ENCODE measurements around the gene SCARB1. TPM values are rescaled to one million over a fixed set of nuclear protein-coding genes. Genes with fewer than 3 reads are reported as not detected.

The SCARB1 gene
- total and polyA plus RNA-seq, 2 donors (not counting 3 experiments of a cell fraction or from before 2014, with no cell fraction given) = 125 to 141 TPM

DNA sequence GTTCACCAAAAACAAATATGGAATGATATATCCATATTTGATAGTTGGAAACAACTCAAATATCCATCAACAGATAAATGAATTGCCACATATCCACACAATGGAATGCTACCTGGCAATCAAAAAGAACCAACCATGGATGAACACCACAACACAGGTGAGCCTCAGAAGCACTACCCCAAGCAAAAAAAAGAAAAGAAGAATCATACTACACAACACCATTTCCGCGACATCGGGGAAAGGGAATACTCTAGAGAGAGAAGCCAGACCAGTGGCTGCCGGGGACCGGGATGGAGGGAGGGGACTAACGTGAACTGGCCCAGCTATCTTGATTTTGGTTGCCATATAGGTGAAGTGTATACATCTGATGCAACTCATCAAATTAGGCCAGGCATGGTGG is 41.4 kb downstream of the SCARB1 start:
- Histone ChIP-seq H2AFZ (ENCODE audit: low read depth, low read length) (no peak overlapping the region), H4K20me1 (replicated peaks; ENCODE audit: control insufficient read depth, extremely low read depth, insufficient read depth, low read length) (no peaks in the 10 kb centered on the region), H3K4me2 (ENCODE audit: insufficient read depth, low read length) (no peak overlapping the region), H3K9me1 (replicated peaks; ENCODE audit: control insufficient read depth, extremely low read depth, insufficient read depth, low read length) (no peaks in the 10 kb centered on the region), H3K36me3 (ENCODE audit: control insufficient read depth in 2 of 2, extremely low read depth in 1 of 2, insufficient read depth in 2 of 2, low read length in 2 of 2) (no peaks in the 10 kb centered on the region), H3K4me1 (ENCODE audit: control insufficient read depth, extremely low read depth, insufficient read depth, low read length) (no peaks in the 10 kb centered on the region), H3K9me3 (replicated peaks; ENCODE audit: control insufficient read depth, insufficient read depth, low read length) (no peaks in the 10 kb centered on the region), H3K4me3 (replicated peaks in 1 of 3; ENCODE audit: insufficient read depth in 1 of 3, low read depth in 1 of 3, low read length in 3 of 3) (no peak overlapping the region), H3K27ac (ENCODE audit: insufficient read depth, low read depth, low read length) (no peak overlapping the region), H3K79me2 (ENCODE audit: control insufficient read depth, insufficient read depth, low read length) (peaks cover 11% of the 10 kb centered on the region), H3K9ac (replicated peaks; ENCODE audit: extremely low read depth, insufficient read depth, low read length) (no peak overlapping the region), H3K27me3 (ENCODE audit: control insufficient read depth in 2 of 2, insufficient read depth in 2 of 2, low read length in 2 of 2) (no peaks in the 10 kb centered on the region)
- intact Hi-C loops (cut with micrococcal nuclease) = no loop called here
- FAIRE-seq = no peak
- TF ChIP-seq FOS (IDR thresholded peaks at IDR 0.05; ENCODE audit: borderline replicate concordance, insufficient read depth, low read length) = no peak
- TF ChIP-seq JUN (IDR thresholded peaks at IDR 0.05; ENCODE audit: borderline replicate concordance, insufficient read depth, insufficient read length, low read depth) = no peak
- CTCF ChIA-PET = no interaction called here
- dilution Hi-C loops (cut with MboI; ENCODE audit: extremely low pct_ligation_motif_present, low sequenced_read_pairs) = no loop called here
- DNase-seq (ENCODE audit: low read depth, low spot score) = no peak
- BruUV-seq (replicated peaks) = no TSS peak
- POLR2A ChIA-PET = interaction anchor here (0.7 kb wide), 1 partner anchor 591 kb away, joined by 3 read pairs; no protein-coding TSS in a partner anchor

DNA sequence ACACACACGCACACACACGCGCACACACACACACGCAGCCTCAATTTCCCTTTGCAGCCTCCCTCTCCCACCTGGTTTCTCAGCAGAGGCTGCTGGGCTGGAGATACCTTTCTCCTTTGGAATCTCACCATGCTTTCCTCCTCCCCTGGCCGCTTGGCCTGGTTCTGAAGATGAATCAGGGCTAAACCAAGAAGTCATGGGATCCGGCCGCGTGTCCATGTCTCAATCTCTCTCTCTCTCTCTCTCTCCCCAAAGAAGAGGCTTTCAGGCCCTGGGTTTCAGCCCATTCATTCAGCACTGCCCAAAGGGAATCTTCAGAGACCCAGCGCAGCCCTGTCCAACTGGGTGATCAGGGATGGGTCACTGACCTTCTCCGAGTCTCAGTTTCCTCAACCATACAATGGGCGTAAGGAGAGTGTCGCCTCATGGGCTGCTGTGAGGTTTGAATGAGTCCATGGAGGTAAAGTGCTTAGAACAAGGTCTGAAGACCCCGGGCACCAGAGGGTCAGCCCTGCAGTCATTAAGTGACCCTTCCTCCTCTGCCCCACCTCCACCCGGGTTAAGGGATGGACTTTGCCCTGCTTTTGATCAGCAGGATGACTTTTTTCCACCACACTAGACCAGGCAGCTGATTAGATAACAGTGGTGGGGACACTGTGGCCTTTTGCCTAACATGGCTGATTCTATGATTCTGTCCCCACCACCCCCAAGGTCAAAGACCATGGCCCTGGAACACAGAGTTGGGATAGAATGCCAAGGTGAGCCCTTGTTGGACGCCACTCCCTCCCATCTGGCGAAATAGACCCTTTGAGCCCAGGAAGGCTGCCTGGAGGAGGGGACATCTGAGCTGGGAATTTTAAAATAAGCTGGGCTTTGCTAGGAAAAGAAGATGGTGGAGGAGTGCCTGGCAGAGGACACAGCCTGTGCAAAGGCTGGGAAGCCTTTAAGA is 42.1 kb downstream of the SCARB1 start:
- dilution Hi-C loops (cut with MboI; ENCODE audit: extremely low pct_ligation_motif_present, low sequenced_read_pairs) = no loop called here
- H3K9me3 ChIP-seq (replicated peaks; ENCODE audit: control insufficient read depth, insufficient read depth, low read length) = no peaks in the 10 kb centered on the region
- DNase-seq (ENCODE audit: low read depth, low spot score) = no peak
- H3K9me1 ChIP-seq (replicated peaks; ENCODE audit: control insufficient read depth, extremely low read depth, insufficient read depth, low read length) = no peaks in the 10 kb centered on the region
- no peak overlapping the region for H3K27ac ChIP-seq (ENCODE audit: insufficient read depth, low read depth, low read length)
- no peak overlapping the region for H3K4me2 ChIP-seq (ENCODE audit: insufficient read depth, low read length)
- CTCF ChIA-PET = no interaction called here
- no peak overlapping the region for H3K9ac ChIP-seq (replicated peaks; ENCODE audit: extremely low read depth, insufficient read depth, low read length)
- H3K4me1 ChIP-seq (ENCODE audit: control insufficient read depth, extremely low read depth, insufficient read depth, low read length) = no peaks in the 10 kb centered on the region
- H2AFZ ChIP-seq (ENCODE audit: low read depth, low read length) = no peak overlapping the region
- no peak for FAIRE-seq
- H4K20me1 ChIP-seq (replicated peaks; ENCODE audit: control insufficient read depth, extremely low read depth, insufficient read depth, low read length) = no peaks in the 10 kb centered on the region
- BruUV-seq (replicated peaks) = no TSS peak
- intact Hi-C loops (cut with micrococcal nuclease) = no loop called here
- POLR2A ChIA-PET = interaction anchor here (0.7 kb wide), 1 partner anchor 590 kb away, joined by 3 read pairs; no protein-coding TSS in a partner anchor
- TF ChIP-seq GATA2 (IDR thresholded peaks at IDR 0.05; ENCODE audit: insufficient read depth, insufficient read length, low read depth, low read length) (no peak), POLR2A (IDR thresholded peaks at IDR 0.05; ENCODE audit: low read depth, low read length) (no peak), JUN (IDR thresholded peaks at IDR 0.05; ENCODE audit: borderline replicate concordance, insufficient read depth, insufficient read length, low read depth) (no peak), MYC (IDR thresholded peaks at IDR 0.05; ENCODE audit: low read depth, low read length) (no peak), EZH2 (IDR thresholded peaks at IDR 0.05; ENCODE audit: borderline replicate concordance, low read depth, low read length, severe bottlenecking) (no peak), FOS (IDR thresholded peaks at IDR 0.05; ENCODE audit: borderline replicate concordance, insufficient read depth, low read length) (no peak), POLR2AphosphoS5 (IDR thresholded peaks at IDR 0.05; ENCODE audit: insufficient read depth, low read depth, low read length) (no peak)
- TF ChIP-seq, protein P1, sequence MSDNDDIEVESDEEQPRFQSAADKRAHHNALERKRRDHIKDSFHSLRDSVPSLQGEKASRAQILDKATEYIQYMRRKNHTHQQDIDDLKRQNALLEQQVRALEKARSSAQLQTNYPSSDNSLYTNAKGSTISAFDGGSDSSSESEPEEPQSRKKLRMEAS (IDR thresholded peaks at IDR 0.05; ENCODE audit: insufficient read depth, insufficient read length) = no peak
- TF ChIP-seq, protein P2, sequence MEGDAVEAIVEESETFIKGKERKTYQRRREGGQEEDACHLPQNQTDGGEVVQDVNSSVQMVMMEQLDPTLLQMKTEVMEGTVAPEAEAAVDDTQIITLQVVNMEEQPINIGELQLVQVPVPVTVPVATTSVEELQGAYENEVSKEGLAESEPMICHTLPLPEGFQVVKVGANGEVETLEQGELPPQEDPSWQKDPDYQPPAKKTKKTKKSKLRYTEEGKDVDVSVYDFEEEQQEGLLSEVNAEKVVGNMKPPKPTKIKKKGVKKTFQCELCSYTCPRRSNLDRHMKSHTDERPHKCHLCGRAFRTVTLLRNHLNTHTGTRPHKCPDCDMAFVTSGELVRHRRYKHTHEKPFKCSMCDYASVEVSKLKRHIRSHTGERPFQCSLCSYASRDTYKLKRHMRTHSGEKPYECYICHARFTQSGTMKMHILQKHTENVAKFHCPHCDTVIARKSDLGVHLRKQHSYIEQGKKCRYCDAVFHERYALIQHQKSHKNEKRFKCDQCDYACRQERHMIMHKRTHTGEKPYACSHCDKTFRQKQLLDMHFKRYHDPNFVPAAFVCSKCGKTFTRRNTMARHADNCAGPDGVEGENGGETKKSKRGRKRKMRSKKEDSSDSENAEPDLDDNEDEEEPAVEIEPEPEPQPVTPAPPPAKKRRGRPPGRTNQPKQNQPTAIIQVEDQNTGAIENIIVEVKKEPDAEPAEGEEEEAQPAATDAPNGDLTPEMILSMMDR (IDR thresholded peaks at IDR 0.05; ENCODE audit: extremely low read depth in 1 of 2, insufficient read depth in 1 of 2, low read depth in 1 of 2, low read length in 2 of 2) = no peak
- no peak overlapping the region for H3K4me3 ChIP-seq (replicated peaks in 1 of 3; ENCODE audit: insufficient read depth in 1 of 3, low read depth in 1 of 3, low read length in 3 of 3)
- H3K36me3 ChIP-seq (ENCODE audit: control insufficient read depth in 2 of 2, extremely low read depth in 1 of 2, insufficient read depth in 2 of 2, low read length in 2 of 2) = no peaks in the 10 kb centered on the region
- H3K79me2 ChIP-seq (ENCODE audit: control insufficient read depth, insufficient read depth, low read length) = peaks cover 11% of the 10 kb centered on the region
- H3K27me3 ChIP-seq (ENCODE audit: control insufficient read depth in 2 of 2, insufficient read depth in 2 of 2, low read length in 2 of 2) = no peaks in the 10 kb centered on the region
